Glomerular visceral epithelial cell (primary cell): ENCODE data around the gene PLSCR2.
"Not testable (repeated sequence)": the region's sequence is repeated elsewhere in the genome, so short reads cannot be mapped to it uniquely, and the experiment has no call there.

Experiments
- DNase-seq: peaks from one replicate; pipeline ENCODE4 v3.0.0-alpha.2; 2016; ENCODE audit errors: extremely low spot score

Gene PLSCR2

DNA sequence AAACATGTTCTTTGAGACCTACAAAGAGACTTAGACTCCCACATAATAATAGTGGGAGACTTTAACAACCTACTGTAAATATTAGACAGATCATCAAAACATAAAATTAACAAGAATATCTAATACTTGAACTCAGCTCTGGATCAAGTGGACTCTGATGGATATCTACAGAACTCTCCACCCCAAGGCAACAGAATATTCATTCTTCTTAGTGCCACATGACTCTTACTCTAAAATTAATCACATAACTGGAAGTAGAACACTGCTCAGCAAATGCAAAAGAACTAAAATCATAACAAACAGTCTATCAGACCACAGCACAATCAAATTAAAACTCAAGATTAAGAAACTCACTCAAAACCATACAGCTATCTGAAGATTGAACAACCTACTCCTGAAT is 15.9 kb upstream of the PLSCR2 start:
- DNase-seq, result no peak

DNA sequence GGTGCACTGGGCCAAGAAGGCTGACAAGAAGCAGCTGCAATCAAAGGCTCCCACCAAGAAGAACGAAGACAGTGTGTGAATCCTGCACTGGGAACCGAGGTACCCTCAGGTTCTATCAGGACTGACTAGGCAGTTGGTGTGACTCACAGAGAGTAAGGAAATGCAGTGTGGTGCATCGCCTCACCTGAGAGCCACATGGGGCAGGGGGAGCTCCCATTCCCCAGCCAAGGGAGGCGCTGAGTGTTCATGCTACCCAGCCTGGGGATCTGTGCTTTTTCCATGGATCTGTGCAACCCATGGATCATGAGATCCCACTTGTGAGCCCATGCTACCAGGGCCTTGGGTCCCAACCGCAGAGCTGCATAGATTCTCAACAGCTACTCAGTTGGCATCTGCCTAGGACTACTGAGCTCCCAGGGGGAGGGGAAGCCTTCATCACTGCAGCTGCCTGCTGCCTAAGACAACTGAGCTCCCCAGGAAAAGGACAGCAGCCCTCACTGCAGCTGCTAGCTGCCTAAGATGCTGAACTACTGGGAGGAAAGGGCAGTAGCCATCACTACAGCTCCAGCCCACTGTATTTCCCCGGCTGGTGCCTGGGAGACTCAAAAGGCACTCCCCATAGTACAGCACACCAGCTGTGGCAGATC is 6.9 kb upstream of the PLSCR2 start:
- no peak for DNase-seq

DNA sequence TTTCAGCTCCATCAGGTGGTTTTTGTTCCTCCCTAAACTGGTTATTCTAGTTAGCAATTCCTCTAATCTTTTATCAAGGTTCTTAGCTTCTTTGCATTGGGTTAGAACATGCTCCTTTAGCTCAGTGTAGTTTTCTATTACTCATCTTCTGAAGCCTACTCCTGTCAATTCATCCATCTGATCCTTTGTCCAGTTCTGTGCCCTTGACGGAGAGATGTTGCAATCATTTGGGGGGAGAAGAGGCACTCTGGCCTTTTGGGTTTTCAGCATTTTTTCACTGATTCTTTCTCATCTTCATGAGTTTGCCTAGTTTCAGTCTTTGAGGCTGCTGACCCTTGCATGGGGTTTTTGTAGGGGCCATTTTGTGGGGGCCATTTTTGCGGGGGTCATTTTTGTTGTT is 5.6 kb upstream of the PLSCR2 start:
- not testable (repeated sequence) for DNase-seq

- DNase-seq, result no peak
Observed at GRCh38 chr3:146473726-146474125, 4.4 kb upstream of the PLSCR2 start.

- no peak for DNase-seq
Observed at GRCh38 chr3:146472611-146473010, 3.2 kb upstream of the PLSCR2 start.

DNA sequence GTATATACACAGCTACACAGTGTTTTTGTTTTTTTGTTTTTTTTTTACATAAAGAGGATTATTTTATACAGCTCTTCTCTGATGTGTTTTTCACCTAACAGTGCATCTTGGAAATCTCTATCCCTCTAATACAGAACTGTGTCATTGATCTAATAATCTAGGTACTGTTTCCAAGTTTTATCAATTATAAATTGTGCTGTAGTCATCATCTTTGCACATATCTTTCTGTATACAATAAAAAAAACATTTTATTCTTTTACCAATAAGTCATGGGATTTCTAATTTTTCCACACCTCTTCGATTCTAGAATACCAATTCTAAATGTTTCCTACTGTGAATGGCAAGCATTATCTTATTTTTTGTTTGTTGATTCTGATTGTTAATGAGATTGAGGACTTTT is 1.7 kb upstream of the PLSCR2 start:
- DNase-seq, result no peak

DNA sequence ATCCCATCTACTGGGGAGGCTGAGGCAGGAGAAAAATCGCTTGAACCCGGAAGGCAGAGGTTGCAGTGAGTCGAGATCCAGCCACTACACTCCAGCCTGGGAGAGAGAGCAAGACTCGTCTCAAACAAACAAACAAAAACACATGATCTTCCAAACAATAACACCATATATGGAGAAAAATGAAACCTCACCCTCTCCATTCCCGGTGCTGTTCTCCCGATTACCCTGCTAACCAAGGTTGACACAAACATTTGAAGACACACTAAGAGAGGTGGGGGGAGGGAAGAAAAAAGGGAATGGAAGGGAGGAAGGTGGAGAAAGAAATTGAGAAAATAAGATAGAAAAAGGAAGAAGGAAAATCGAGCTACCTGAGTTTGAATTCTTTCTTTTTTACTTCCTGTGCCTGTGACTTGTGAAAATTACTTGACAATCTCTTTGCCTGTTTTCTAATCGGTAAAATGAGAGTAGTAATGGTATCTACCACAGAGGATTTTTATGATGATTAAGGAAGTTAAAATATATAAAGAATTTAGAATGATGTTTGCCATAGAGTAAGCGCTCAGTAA is 1.1 kb upstream of the PLSCR2 start:
- DNase-seq, result no peak

- no peak for DNase-seq
Observed at GRCh38 chr3:146468671-146469149, 651 bp downstream of the PLSCR2 start.

- no peak for DNase-seq
Observed at GRCh38 chr3:146468234-146468633, 1.1 kb downstream of the PLSCR2 start.

DNA sequence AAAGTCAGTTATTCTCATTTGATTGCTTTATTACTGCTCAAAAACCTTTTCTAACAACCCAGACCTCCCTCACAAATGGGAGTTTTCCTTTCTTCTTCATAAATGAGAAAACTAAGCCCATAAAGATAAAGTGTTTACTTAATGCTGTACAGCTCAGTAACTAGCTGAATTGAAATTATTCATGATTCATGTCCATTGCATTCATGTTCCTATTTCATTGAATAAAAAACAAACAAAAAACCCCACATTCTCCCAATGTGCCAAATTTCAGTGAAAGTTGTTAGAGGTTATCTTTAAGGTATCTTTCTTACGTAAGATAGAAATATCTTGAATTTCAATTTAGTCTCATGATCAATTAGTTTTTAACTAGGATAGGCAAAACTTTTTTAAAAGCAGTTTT is 2.8 kb downstream of the PLSCR2 start:
- DNase-seq, result no peak

DNA sequence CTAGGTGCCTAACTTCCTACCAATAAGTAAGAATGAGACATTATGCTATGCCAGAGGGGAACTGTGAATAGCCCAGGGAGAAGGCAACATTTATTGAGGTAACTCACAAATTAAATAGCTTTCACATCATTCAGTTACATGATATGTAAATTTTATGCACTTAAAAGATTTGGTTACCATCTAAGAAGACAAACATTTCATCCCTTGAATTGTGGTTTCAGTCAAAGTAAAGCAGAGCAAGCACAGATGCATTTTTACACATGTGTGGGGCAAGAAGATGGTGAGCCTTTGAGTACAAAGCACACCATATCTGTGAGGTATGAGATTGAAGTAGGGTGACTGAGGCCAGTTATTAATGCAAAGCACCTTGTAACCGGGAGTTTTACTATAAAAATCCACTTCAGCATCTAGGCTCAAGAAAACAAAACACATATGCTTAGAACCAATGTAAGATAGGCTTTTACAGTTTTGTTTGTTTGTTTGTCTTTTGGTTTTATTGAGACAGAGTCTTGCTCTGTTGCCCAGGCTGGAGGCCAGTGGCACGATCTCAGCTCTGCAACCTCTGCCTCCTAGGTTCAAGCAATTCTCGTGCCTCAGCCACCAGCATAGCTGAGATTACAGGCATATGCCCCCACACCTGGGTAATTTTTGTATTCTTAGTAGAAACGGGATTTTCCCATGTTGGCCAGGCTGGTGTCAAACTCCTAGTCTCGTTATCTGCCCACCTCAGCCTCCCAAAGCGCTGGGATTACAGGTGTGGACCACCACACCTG is 3.5 kb downstream of the PLSCR2 start:
- no peak for DNase-seq

GRCh38 chr3:146464783-146465182 is 4.6 kb downstream of the PLSCR2 start:
- DNase-seq, result no peak

DNA sequence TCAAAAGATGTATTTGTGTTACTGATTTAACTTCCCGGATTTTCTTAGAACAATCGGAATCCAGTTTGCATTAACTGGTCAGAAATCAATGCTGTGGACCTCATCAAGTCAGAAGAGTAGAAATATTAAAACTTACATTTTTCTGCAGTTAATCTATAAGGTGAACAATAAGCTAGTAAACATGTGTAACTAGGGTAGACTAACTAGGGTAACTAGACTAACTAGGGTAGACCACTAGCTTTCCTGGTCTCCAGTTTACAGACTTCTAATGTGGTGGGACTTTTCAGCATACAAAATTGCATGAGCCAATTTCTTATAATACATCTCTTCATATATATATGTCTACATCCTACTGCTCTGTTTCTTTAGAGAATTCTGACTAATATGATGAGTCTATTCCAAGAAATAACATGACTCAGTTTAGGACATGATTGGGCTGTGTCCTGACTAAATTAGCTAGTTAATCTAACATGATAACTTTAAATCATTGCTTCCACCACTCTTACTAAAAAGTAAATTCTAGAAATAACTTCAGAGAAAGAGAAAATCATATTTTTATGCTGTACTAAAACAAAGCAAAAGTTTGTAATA is 5.3 kb downstream of the PLSCR2 start:
- no peak for DNase-seq

DNA sequence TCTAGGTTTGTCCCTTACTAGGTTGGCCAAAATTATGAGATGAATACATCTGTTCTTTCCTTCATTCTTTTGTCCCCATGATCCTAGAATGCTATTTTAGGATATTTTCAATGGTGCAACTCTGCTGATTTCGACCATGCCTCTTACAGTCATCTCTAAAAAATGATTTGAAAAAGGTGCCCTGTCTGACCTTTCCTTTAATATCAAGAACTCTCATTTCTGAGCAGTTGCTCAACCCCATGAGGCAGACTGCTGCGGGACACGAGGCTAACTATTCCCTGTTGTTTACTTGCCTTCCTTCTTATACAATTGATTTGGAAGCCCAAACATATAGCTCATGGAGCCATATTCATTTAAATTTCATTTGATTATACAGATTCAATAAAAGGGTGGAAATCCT is 14.6 kb downstream of the PLSCR2 start:
- no peak for DNase-seq

GRCh38 chr3:146449613-146450012 is 19.7 kb downstream of the PLSCR2 start:
- no peak for DNase-seq

GRCh38 chr3:146449076-146449475 is 20.3 kb downstream of the PLSCR2 start:
- DNase-seq, result no peak

GRCh38 chr3:146446026-146446425 is 23.3 kb downstream of the PLSCR2 start:
- no peak for DNase-seq

DNA sequence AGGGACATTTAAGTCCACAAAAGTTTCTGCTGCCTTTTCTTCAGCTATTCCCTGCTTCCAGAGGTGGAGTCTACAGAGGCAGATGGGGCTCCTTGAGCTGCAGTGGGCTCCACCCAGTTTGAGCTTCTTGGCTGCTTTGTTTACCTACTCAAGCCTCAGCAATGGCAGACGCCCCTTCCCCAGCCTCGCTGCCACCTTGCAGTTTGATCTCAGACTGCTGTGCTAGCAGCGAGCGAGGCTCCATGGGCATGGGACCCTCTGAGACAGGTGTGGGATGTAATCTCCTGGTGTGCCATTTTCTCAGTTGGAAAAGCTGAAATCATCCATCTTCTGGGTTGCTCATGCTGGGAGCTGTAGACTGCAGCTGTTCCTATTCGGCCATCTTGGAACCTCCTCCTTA is 29.1 kb downstream of the PLSCR2 start:
- not testable (repeated sequence) for DNase-seq

- DNase-seq, result no peak
Observed at GRCh38 chr3:146432066-146432465, 37.3 kb downstream of the PLSCR2 start.

DNA sequence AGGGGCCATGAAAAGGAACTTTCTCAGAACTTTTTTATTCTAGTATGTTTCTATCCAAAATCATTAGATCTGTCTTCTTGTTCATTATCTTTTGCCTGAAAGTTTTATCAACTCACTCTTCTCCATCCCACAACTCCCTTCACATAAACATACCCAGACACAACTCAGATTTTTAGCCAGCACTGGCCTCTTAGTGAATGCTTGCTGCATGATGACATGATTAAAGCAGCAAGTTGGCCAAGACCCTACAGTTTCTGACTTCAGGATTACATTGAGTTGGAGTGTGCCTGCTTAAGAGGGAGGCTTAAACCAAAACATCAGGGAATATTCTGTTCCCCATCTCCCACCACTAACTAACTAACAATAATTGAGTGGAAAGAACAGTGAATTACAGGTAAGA is 38.1 kb downstream of the PLSCR2 start:
- no peak for DNase-seq

DNA sequence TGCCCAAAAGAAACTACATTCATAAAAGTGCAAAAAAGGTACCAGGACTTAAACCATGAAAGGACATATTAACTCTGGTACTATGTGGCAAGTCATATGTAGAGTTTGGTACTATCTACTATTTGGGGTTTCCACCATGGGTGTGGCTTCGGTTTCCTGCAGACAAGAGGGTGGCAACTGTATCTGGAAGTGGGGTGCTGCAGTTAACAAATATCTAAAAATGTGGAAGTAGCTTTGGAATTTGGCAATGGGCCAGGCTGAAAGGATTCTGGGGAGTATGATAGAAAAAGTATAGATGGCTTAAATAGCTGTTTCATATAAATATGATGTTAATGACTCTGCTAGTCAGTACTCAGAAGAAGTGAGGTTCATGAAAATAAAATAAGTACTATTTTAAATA is 44.0 kb downstream of the PLSCR2 start:
- DNase-seq, result no peak

DNA sequence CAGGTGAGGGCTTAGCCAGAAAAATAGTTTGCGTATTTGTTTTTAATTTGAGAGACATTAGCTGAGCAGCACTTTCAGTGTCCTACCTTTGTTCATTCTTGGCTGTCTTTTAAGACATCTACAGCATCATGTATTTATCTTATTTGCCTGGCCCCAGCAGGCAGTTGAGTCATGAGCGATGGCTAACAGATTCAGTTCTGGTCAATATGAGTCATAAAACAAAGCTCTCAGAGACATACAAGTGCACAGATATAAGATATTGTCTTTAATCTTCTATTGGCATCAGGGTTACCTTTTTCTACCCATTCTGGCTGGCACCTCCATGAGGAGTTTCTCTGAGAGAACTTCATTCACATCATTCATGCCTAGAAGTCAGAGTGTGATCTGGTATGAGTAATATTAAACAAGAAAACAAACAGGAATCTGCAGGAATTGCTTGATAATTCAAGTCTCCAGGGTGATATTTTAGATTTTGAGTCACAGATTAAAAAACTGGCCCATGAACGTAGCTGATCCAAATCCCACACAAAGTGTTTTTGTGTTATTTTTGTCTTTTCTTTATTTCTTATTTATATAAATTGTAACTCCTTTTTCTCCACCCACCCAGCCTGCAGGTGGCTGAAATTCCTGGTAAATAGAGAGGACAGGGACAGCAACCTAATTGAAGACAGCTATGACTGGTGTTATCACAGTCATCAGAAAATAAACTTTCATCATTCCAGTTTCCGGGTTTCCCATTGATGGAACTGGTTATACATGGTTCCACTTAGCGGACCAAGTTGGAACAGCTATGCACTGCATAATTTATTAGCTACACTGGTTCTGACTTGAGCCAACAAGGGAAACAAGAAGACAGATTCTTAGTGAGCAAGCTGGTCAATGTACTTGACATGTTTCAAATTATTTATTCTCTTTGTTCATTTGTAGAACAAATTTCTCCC is 47.3 kb downstream of the PLSCR2 start:
- peak; percentile 40 for DNase-seq
